ENCODE results near the gene THRA.

The THRA gene

GRCh38 chr17:40094874-40095273 lies 32.1 kb downstream of the THRA start:
- DNase-seq (ENCODE audit: extremely low spot score), result no peak
- ChIA-PET POLR2A (interaction anchor here (1.3 kb wide), 1 partner anchor 19 kb away, joined by 3 read pairs; no protein-coding TSS in a partner anchor), CTCF (interaction anchor here (1.2 kb wide), 1 partner anchor 8 kb away, joined by 3 read pairs; no protein-coding TSS in a partner anchor)
- TF ChIP-seq FOXM1 (IDR thresholded peaks at IDR 0.05; ENCODE audit: borderline replicate concordance) (no peak), HDGF (IDR thresholded peaks at IDR 0.05; ENCODE audit: borderline replicate concordance) (no peak), ARNT (IDR thresholded peaks at IDR 0.05) (no peak), FOXA1 (IDR thresholded peaks at IDR 0.05) (no peak), NFRKB (IDR thresholded peaks at IDR 0.05) (no peak), ELF4 (IDR thresholded peaks at IDR 0.05) (no peak), CTBP1 (IDR thresholded peaks at IDR 0.05; ENCODE audit: borderline replicate concordance) (no peak), FOXK2 (IDR thresholded peaks at IDR 0.05) (no peak), SP1 (IDR thresholded peaks at IDR 0.05) (no peak), BHLHE40 (IDR thresholded peaks at IDR 0.05; ENCODE audit: borderline replicate concordance) (no peak), LEF1 (IDR thresholded peaks at IDR 0.05; ENCODE audit: borderline replicate concordance) (no peak), TARDBP (IDR thresholded peaks at IDR 0.05) (no peak), SUZ12 (IDR thresholded peaks at IDR 0.05) (no peak), ZNF384 (IDR thresholded peaks at IDR 0.05) (no peak), L3MBTL2 (conservative IDR thresholded peaks at IDR 0.05) (no peak), PKNOX1 (IDR thresholded peaks at IDR 0.05) (no peak)

DNA sequence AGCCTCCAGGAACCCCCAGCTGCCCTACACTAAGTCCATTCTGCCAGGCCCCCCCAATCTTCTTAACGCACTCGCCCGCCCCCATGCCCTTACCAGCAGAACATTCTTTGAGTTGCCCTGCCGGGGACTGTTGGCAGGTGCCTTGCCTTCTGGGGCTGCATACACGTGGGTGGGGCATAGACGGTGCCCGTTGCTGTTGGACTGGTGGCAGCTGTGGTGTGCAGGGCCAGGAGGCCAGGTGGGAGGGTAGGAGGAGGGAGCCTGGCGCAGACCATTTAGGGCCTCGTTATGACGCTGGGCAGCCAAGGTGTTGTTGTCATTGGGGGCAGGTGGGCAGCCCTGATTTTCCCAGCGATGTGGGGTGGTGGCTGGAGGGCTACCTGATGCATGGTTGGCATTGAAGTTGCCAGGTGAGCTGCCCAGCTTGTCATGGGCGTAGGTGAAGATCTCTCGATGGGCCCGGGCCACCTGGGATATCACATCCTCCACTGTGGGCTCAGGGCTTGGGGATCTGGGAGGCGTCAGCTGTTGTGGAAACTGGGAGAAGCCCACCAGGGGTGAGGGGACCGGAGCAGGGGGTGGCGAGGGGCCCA lies 32.7 kb downstream of the THRA start:
- TF ChIP-seq TARDBP (IDR thresholded peaks at IDR 0.05) (no peak), BHLHE40 (IDR thresholded peaks at IDR 0.05; ENCODE audit: borderline replicate concordance) (no peak), PKNOX1 (IDR thresholded peaks at IDR 0.05) (no peak), ELF4 (IDR thresholded peaks at IDR 0.05) (no peak), FOXK2 (IDR thresholded peaks at IDR 0.05) (no peak), SP1 (IDR thresholded peaks at IDR 0.05) (no peak), ARNT (IDR thresholded peaks at IDR 0.05) (no peak), LEF1 (IDR thresholded peaks at IDR 0.05; ENCODE audit: borderline replicate concordance) (no peak), ZNF384 (IDR thresholded peaks at IDR 0.05) (no peak), HDGF (IDR thresholded peaks at IDR 0.05; ENCODE audit: borderline replicate concordance) (no peak), FOXA1 (IDR thresholded peaks at IDR 0.05) (no peak), L3MBTL2 (conservative IDR thresholded peaks at IDR 0.05) (no peak), FOXM1 (IDR thresholded peaks at IDR 0.05; ENCODE audit: borderline replicate concordance) (no peak)
- ChIA-PET CTCF (interaction anchor here (1.2 kb wide), 1 partner anchor 9 kb away, joined by 3 read pairs; no protein-coding TSS in a partner anchor), POLR2A (interaction anchor here (1.3 kb wide), 1 partner anchor 19 kb away, joined by 3 read pairs; no protein-coding TSS in a partner anchor)
- DNase-seq (ENCODE audit: extremely low spot score), result no peak

GRCh38 chr17:40095944-40096791 lies 33.4 kb downstream of the THRA start:
- TF ChIP-seq HDGF (IDR thresholded peaks at IDR 0.05; ENCODE audit: borderline replicate concordance), result no peak
- no peak for TF ChIP-seq FOXK2 (IDR thresholded peaks at IDR 0.05)
- no peak for TF ChIP-seq FOXA1 (IDR thresholded peaks at IDR 0.05)
- no peak for TF ChIP-seq CTBP1 (IDR thresholded peaks at IDR 0.05; ENCODE audit: borderline replicate concordance)
- TF ChIP-seq LEF1 (IDR thresholded peaks at IDR 0.05; ENCODE audit: borderline replicate concordance), result no peak
- no peak for TF ChIP-seq NFRKB (IDR thresholded peaks at IDR 0.05)
- TF ChIP-seq BHLHE40 (IDR thresholded peaks at IDR 0.05; ENCODE audit: borderline replicate concordance), result no peak
- no peak for TF ChIP-seq SP1 (IDR thresholded peaks at IDR 0.05)
- TF ChIP-seq TARDBP (IDR thresholded peaks at IDR 0.05), result no peak
- no peak for DNase-seq (ENCODE audit: extremely low spot score)
- ChIA-PET CTCF (interaction anchor here (2.3 kb wide), 1 partner anchor 21 kb away, joined by 8 read pairs; no protein-coding TSS in a partner anchor), POLR2A (interaction anchor here (1.3 kb wide), 1 partner anchor 18 kb away, joined by 3 read pairs; no protein-coding TSS in a partner anchor)

DNA sequence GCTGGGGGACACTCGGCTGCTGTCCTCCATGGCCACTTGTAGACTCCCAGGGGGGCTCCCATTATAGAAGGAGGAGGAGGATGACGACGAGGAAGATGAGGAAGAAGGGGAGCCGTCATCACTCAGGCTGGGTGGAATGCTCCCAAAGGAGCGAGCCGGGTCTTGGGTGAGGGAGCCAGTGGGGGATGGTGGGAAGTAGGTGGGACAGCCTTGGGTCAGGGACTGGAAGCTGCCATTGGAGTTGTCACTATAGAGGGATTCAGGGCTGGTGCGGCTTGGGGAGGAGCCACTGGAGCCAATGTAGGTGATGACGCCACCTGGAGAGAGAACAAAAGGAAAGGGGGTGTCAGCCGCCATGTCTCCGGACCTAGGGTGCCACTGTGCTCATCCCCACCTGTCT lies 34.3 kb downstream of the THRA start:
- TF ChIP-seq ELF4 (IDR thresholded peaks at IDR 0.05), result no peak
- no peak for TF ChIP-seq ARNT (IDR thresholded peaks at IDR 0.05)
- TF ChIP-seq NFRKB (IDR thresholded peaks at IDR 0.05), result no peak
- TF ChIP-seq FOXK2 (IDR thresholded peaks at IDR 0.05), result no peak
- TF ChIP-seq L3MBTL2 (conservative IDR thresholded peaks at IDR 0.05), result no peak
- ChIA-PET POLR2A (interaction anchor here (0.7 kb wide), 1 partner anchor 26 kb away, joined by 3 read pairs; no protein-coding TSS in a partner anchor), CTCF (interaction anchor here (0.6 to 2.3 kb wide), 4 partner anchors 11 to 106 kb away, joined by 3 to 8 read pairs (median 6); no protein-coding TSS in a partner anchor)
- DNase-seq (ENCODE audit: extremely low spot score), result no peak

DNA sequence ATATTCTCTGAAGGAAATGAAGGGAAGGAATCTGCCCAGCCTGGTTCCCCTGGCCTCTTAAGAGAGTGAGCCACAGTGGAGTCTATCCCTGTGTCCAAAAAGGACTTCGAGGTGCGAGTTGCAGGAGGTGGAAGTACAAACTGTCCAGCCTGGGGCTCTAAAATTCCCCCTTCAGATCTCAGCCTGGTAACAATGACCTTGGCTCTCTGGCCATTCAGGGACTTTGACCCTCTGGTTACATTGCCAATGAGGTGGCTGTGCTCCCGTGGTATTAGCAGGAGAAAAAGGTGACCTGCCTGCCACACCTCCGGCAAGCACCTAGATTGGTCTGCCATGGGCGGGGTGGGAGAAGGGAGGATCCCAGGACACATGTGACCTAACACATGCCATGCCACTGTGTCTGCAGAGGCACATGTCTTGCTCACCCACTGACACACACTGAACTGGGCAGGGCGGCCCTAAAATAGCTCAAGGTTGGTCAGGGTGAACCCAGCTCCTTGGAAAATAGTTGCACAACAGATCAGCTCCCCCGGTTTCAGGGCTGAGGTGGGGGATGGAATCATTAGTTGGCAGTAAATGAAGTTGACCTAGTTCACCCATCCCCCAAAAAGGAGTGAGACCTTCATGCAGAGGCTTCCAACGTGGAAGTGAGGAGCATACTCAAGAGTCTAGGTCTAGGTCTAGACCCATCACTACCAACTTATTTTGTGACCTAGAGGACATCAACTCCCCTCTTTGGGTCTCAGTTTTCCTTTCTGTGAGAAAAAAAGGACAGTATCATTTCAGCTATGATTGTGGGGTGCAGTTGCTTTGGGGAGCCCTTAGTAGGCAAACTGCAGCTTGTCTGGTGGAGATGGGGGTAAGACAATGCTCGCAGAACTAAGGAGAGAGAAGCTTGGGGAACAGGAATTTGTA lies 35.4 kb downstream of the THRA start:
- ChIA-PET POLR2A (interaction anchor here (0.7 to 6.7 kb wide), 7 partner anchors 8 to 121 kb away, joined by 3 to 95 read pairs (median 4); partner anchors contain the start of genes CASC3, MED24, PSMD3 and WIPF2), CTCF (interaction anchor here (0.5 to 2.3 kb wide), 6 partner anchors 12 to 23 kb away, joined by 3 to 8 read pairs (median 6); no protein-coding TSS in a partner anchor)
- no peak for DNase-seq (ENCODE audit: extremely low spot score)
- TF ChIP-seq FOXM1 (IDR thresholded peaks at IDR 0.05; ENCODE audit: borderline replicate concordance) (no peak), LEF1 (IDR thresholded peaks at IDR 0.05; ENCODE audit: borderline replicate concordance) (no peak), SUZ12 (IDR thresholded peaks at IDR 0.05) (no peak), CTBP1 (IDR thresholded peaks at IDR 0.05; ENCODE audit: borderline replicate concordance) (no peak), ARNT (IDR thresholded peaks at IDR 0.05) (no peak), FOXK2 (IDR thresholded peaks at IDR 0.05) (no peak), ZNF384 (IDR thresholded peaks at IDR 0.05) (no peak), ELF4 (IDR thresholded peaks at IDR 0.05) (no peak), TARDBP (IDR thresholded peaks at IDR 0.05) (no peak)
